CD4-positive, alpha-beta memory T cell (primary cell): ENCODE data around the gene SLC45A1. TPM values are rescaled to one million over a fixed set of nuclear protein-coding genes. Genes with fewer than 3 reads are reported as not detected.

ENCODE experiments used
- CTCF ChIA-PET: fragments of 350-600 bp; sonication (Branson Sonifier 250); formaldehyde crosslinking; loops from one replicate; lab custom pipeline; 2021; ENCODE audit warnings: inconsistent platforms; ENCODE audit not compliant: partially characterized antibody; lab: Charles Lee
- POLR2A ChIA-PET: fragments of 350-600 bp; sonication (Branson Sonifier 250); formaldehyde crosslinking; loops from one replicate; lab custom pipeline; 2021; ENCODE audit not compliant: partially characterized antibody; lab: Charles Lee
- DNase-seq, 5 donors: peaks; one replicate each; pipeline versions ENCODE4 v3.0.0 to v3.0.0-alpha.2; 2020 to 2022; ENCODE audit warnings: mixed read lengths in 1 of 5
- H3K27ac ChIP-seq: one replicate; pipeline ENCODE4 v1.7.0; 2013; ENCODE audit warnings: low read depth, low read length
- H3K27me3 ChIP-seq: 2 replicates; pipeline ENCODE4 v1.7.0; 2013; ENCODE audit warnings: mild to moderate bottlenecking, low read length, moderate library complexity; ENCODE audit not compliant: insufficient read depth
- H3K36me3 ChIP-seq: 2 replicates; pipeline ENCODE4 v1.7.0; 2013; ENCODE audit warnings: mild to moderate bottlenecking, low read length, moderate library complexity; ENCODE audit not compliant: insufficient read depth
- H3K4me1 ChIP-seq: 2 replicates; pipeline ENCODE4 v1.7.0; 2013; ENCODE audit warnings: mild to moderate bottlenecking, low read length, moderate library complexity; ENCODE audit not compliant: insufficient read depth
- H3K4me3 ChIP-seq, 2 donors: one replicate each; pipeline ENCODE4 v1.7.0; 2013; ENCODE audit warnings: low read length in 2 of 2, mild to moderate bottlenecking in 1 of 2
- H3K9me3 ChIP-seq, 2 donors: one replicate each; pipeline ENCODE4 v1.7.0; 2013; ENCODE audit warnings: low read length in 2 of 2, control low read depth in 1 of 2; ENCODE audit not compliant: control insufficient read depth in 1 of 2
- H3K27ac Mint-ChIP-seq, 7 donors: one replicate each; pipeline ENCODE4 v1.8.0; 2020 to 2021; ENCODE audit warnings: mixed read lengths in 7 of 7, mild to moderate bottlenecking in 6 of 7, inconsistent platforms in 3 of 7, moderate library complexity in 3 of 7
- H3K27me3 Mint-ChIP-seq, 2 donors: one replicate each; pipeline ENCODE4 v1.8.0; 2020 to 2021; ENCODE audit warnings: mixed read lengths in 2 of 2
- H3K36me3 Mint-ChIP-seq, 2 donors: one replicate each; pipeline ENCODE4 v1.8.0; 2020 to 2021; ENCODE audit warnings: mixed read lengths in 2 of 2, inconsistent platforms in 1 of 2, mild to moderate bottlenecking in 1 of 2
- H3K4me1 Mint-ChIP-seq, 4 donors: one replicate each; pipeline ENCODE4 v1.8.0; 2020 to 2021; ENCODE audit warnings: mixed read lengths in 4 of 4, mild to moderate bottlenecking in 1 of 4
- H3K4me3 Mint-ChIP-seq, 8 donors: one replicate each; pipeline ENCODE4 v1.8.0; 2020 to 2021; ENCODE audit warnings: mixed read lengths in 8 of 8, mild to moderate bottlenecking in 7 of 8, moderate library complexity in 6 of 8, inconsistent platforms in 3 of 8
- H3K9me3 Mint-ChIP-seq, 8 donors: one replicate each; pipeline ENCODE4 v1.8.0; 2020 to 2021; ENCODE audit warnings: mixed read lengths in 8 of 8, mild to moderate bottlenecking in 5 of 8, inconsistent platforms in 3 of 8, moderate library complexity in 1 of 8
- intact Hi-C: fragments of 100-400 bp; cut with micrococcal nuclease; formaldehyde crosslinking; loops from one replicate; pipeline ENCODE4 v1.15.1; 2023
- polyA plus RNA-seq, 2 donors: library from polyadenylated mRNA; unstranded; fragments of 300-500 nt; fragmentation: Illumina TruSeq; gene quantifications; one replicate each; pipeline ENCODE4 v1.2.3, GENCODE V29; 2021
- total RNA-seq, 2 experiments: library from RNA; stranded (reverse); gene quantifications; one replicate each; pipeline ENCODE4 v1.2.3, GENCODE V29; 2021

SLC45A1 gene
- total and polyA plus RNA-seq, 4 experiments from 2014 or later: 0.33 to 1.2 (median 0.73) TPM

DNA sequence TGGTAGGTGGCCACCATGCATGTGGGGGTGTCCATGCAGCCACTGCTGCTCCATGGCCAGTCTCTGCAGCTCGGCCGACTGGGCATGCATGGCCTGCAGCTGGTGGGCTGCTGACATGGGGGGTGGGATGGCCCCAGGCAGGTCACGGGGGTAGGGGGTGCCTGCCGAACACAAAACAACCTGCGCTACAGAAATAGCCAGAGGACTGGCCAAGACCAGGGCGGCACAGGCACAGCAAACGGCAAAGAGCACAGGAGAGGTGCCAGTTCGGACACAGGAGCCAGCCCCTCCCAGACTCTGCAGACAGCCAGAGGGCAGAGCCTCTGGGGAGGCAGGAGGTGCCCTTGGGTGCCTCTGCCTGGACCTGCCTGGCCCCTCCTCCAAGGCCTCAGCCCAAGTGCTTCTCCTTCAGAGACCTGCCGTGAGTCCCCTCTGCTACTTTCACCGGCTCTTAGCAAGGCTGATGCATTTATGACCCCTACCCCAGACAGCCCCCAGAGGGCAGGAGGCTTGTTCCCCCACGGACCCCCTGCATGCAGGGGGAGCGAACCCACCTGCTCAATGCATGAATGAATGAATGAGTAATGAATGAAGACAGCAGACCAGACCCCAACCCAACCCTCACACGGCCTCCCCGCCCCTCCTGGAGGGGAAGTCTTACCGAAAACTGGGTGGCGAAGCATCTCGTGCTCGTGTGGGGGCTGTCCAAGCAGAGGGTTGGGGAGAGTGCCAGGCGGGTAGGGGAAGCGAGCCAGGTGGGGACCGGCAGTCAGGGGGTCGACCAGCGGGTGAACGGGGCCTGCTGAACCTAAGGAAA, 37.7 kb downstream of the SLC45A1 start:
- Mint-ChIP-seq H3K4me1 (peaks cover 0 to 9% (median 1%) of the 10 kb centered on the region in 4 donors), H3K36me3 (peaks cover 27 to 55% of the 10 kb centered on the region in 2 donors), H3K4me3 (no peak overlapping the region), H3K27ac (peak overlapping the region in 4 of 7 donors; percentile 46 to 57 (median 52)), H3K27me3 (no peaks in the 10 kb centered on the region), H3K9me3 (peaks cover 0 to 2% (median 0%) of the 10 kb centered on the region in 8 donors)
- H3K9me3 ChIP-seq: no peaks in the 10 kb centered on the region
- ChIA-PET CTCF (no interaction called here), POLR2A (no interaction called here)
- H3K4me1 ChIP-seq: no peaks in the 10 kb centered on the region
- no peaks in the 10 kb centered on the region for H3K27me3 ChIP-seq
- H3K4me3 ChIP-seq: no peak overlapping the region
- H3K27ac ChIP-seq: no peak overlapping the region
- peaks cover 61% of the 10 kb centered on the region for H3K36me3 ChIP-seq
- intact Hi-C loops: no loop called here
- DNase-seq: no peak

DNA sequence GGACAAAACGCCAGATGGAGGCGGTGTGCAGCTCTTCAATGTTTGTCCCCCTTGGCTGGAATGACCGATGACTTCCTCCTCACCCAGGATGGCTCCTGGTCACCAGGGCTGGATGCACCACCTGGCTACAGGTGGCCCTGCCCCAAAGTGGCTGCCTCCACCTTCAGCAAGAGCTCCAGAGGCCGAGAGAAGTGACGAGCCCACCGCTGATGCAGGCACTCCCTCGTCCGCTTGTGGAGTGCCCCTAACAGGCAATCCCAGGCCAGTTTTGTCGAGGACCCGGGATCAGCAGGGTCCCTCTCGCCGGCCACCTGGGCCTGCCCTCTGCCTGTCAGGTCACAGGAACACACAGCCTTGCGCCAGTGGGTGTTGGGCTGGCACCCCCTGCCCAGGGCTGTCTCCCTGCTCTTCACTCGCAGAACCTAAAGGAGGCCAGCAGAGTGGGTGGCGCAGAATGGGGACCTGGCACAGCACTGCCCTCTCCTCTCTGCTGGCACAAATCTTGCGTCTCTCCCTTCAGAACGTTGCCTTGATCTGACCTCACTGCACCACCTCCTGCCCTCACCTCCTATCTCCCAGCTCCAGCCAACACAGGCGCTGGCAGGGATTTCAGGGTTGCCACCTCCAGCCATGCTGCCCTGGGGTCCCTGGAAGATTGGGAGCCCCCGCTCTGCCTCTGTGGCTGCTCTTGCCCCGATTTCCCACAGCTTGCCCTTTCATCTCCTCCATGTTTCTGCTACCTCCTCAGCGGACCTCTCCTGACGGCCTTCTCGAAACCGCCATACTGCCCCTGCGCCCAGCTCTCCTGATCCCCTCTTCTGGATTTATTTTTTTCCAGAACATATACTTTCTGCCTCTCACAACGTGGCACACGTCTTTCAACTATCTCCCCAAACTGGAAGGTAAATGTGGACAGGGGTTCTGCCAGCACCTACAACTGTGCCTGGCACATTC, 38.6 kb downstream of the SLC45A1 start:
- Mint-ChIP-seq H3K4me1 (peaks cover 0 to 4% (median 1%) of the 10 kb centered on the region in 4 donors), H3K4me3 (no peak overlapping the region), H3K27ac (peak overlapping the region in 3 of 7 donors; percentile 50 to 73 (median 70)), H3K27me3 (no peaks in the 10 kb centered on the region), H3K9me3 (peaks cover 0 to 2% (median 0%) of the 10 kb centered on the region in 8 donors), H3K36me3 (peaks cover 27 to 58% of the 10 kb centered on the region in 2 donors)
- ChIA-PET POLR2A (no interaction called here), CTCF (no interaction called here)
- Histone ChIP-seq H3K9me3 (no peaks in the 10 kb centered on the region), H3K4me1 (no peaks in the 10 kb centered on the region), H3K27ac (no peak overlapping the region), H3K27me3 (no peaks in the 10 kb centered on the region), H3K36me3 (peaks cover 68% of the 10 kb centered on the region), H3K4me3 (no peak overlapping the region)
- intact Hi-C loops: no loop called here
- no peak for DNase-seq

GRCh38 chr1:8357329-8358101, 39.6 kb downstream of the SLC45A1 start:
- Mint-ChIP-seq H3K36me3 (peaks cover 34 to 63% of the 10 kb centered on the region in 2 donors), H3K27me3 (no peaks in the 10 kb centered on the region), H3K4me1 (peaks cover 0 to 3% (median under 1%) of the 10 kb centered on the region in 4 donors), H3K27ac (no peak overlapping the region), H3K4me3 (no peak overlapping the region), H3K9me3 (peaks cover 0 to 4% (median 0%) of the 10 kb centered on the region in 8 donors)
- Histone ChIP-seq H3K27me3 (no peaks in the 10 kb centered on the region), H3K27ac (no peak overlapping the region), H3K36me3 (peaks cover 77% of the 10 kb centered on the region), H3K4me3 (no peak overlapping the region), H3K4me1 (no peaks in the 10 kb centered on the region), H3K9me3 (no peaks in the 10 kb centered on the region)
- ChIA-PET POLR2A (interaction anchor here (1.3 kb wide), 1 partner anchor 14 kb away, joined by 3 read pairs; no protein-coding TSS in a partner anchor), CTCF (interaction anchor here (0.6 kb wide), 1 partner anchor 384 kb away, joined by 3 read pairs; no protein-coding TSS in a partner anchor)
- DNase-seq: no peak
- intact Hi-C loops: no loop called here

- ChIA-PET POLR2A (interaction anchor here (1.3 kb wide), 1 partner anchor 13 kb away, joined by 3 read pairs; no protein-coding TSS in a partner anchor), CTCF (interaction anchor here (0.5 to 1.0 kb wide), 3 partner anchors 366 to 821 kb away, joined by 3 read pairs; no protein-coding TSS in a partner anchor)
- H3K27me3 Mint-ChIP-seq: no peaks in the 10 kb centered on the region
- Histone ChIP-seq H3K9me3 (no peaks in the 10 kb centered on the region), H3K27ac (no peak overlapping the region), H3K36me3 (peaks cover 86% of the 10 kb centered on the region), H3K4me3 (no peak overlapping the region), H3K27me3 (no peaks in the 10 kb centered on the region), H3K4me1 (no peaks in the 10 kb centered on the region)
- H3K9me3 Mint-ChIP-seq: peaks cover 0 to 2% (median 0%) of the 10 kb centered on the region in 8 donors
- no peak overlapping the region for H3K4me3 Mint-ChIP-seq
- intact Hi-C loops: no loop called here
- peaks cover 41 to 63% of the 10 kb centered on the region in 2 donors for H3K36me3 Mint-ChIP-seq
- no peak for DNase-seq
- H3K4me1 Mint-ChIP-seq: peaks cover 0 to 3% (median 0%) of the 10 kb centered on the region in 4 donors
- peak overlapping the region in 1 of 7 donors; percentile 46 for H3K27ac Mint-ChIP-seq
These were observed 40.5 kb downstream of the SLC45A1 start for GRCh38 chr1:8358241-8358896.

DNA sequence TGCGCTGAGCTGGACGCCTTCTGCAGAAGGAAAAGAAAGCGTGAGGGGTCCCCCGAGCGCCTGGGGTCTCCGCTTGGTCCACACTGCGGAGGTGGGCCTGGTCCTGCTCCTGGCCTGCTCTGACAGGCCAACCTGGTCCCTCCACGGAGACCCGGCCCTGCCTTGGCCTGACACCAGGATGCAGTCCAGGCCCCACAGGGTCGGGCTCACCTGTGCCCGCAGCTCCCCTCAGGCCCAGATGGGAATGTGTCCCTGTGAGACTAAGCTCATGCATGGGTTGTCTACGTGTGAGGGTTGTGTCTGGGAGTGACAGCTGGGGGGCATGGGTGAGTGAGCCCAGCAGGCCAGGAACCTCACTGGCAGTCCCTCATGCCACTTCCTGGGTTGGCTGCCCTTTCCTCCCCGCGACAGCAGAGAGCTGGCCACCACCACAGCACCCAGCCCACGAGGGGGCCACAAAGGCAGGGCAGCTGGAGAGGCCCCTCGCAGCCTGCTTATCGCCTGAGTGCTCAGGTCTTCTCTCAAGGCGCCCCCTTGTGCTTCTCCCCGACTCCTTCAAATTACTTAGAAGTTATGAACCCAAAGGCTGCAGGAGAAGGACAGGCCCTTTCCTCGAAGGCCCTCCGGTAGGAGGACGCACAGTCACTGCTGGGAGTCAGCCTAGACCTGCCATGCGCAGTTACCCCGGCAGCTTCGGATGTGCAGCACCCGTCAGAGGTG, 41.1 kb downstream of the SLC45A1 start:
- CTCF ChIA-PET: interaction anchor here (0.5 to 1.0 kb wide), 3 partner anchors 365 to 820 kb away, joined by 3 read pairs; no protein-coding TSS in a partner anchor
- peak overlapping the region in 1 of 7 donors; percentile 25 for H3K27ac Mint-ChIP-seq
- H3K4me3 Mint-ChIP-seq: no peak overlapping the region
- intact Hi-C loops: no loop called here
- H3K36me3 Mint-ChIP-seq: peaks cover 39 to 61% of the 10 kb centered on the region in 2 donors
- Histone ChIP-seq H3K27me3 (no peaks in the 10 kb centered on the region), H3K4me1 (no peaks in the 10 kb centered on the region), H3K4me3 (no peak overlapping the region), H3K36me3 (peaks cover 87% of the 10 kb centered on the region), H3K9me3 (no peaks in the 10 kb centered on the region), H3K27ac (no peak overlapping the region)
- peaks cover 0 to 2% (median 0%) of the 10 kb centered on the region in 8 donors for H3K9me3 Mint-ChIP-seq
- POLR2A ChIA-PET: interaction anchor here (0.6 to 1.3 kb wide), 2 partner anchors 13 to 519 kb away, joined by 3 read pairs; no protein-coding TSS in a partner anchor
- no peak for DNase-seq
- peaks cover 0 to 3% (median 0%) of the 10 kb centered on the region in 4 donors for H3K4me1 Mint-ChIP-seq
- H3K27me3 Mint-ChIP-seq: no peaks in the 10 kb centered on the region
